Gastrocnemius medialis (tissue), 4 donors: Measurements from ENCODE around the gene PARD3. TPM values are rescaled to one million over a fixed set of nuclear protein-coding genes. Genes with fewer than 3 reads are reported as not detected.

ENCODE experiments used
- ATAC-seq, 2 donors: fragments of 150-250 bp; one replicate each; pipeline ENCODE4 v1.9.1; 2016
- DNase-seq, 2 donors: peaks; one replicate each; pipeline ENCODE4 v3.0.0-alpha.2; 2019
- H3K27ac ChIP-seq, 4 donors: fragments of 200-600 bp; sonication (generic); 1 replicate in 1 of 4; 2 replicates in 3 of 4; pipeline ENCODE4 v1.5.1; 2016 to 2018; ENCODE audit warnings: mild to moderate bottlenecking in 2 of 4, moderate library complexity in 1 of 4
- H3K27me3 ChIP-seq, 3 donors: fragments of 200-600 bp; sonication (generic) in 2 of 3; 1 replicate in 1 of 3; 2 replicates in 2 of 3; pipeline versions ENCODE4 v1.5.1 to v1.6.0; 2016 to 2019; ENCODE audit warnings: mild to moderate bottlenecking in 1 of 3, moderate library complexity in 1 of 3
- H3K36me3 ChIP-seq, 2 donors: fragments of 200-600 bp; sonication (generic) in 1 of 2; one replicate each; pipeline ENCODE4 v1.5.1; 2017 to 2018
- H3K4me1 ChIP-seq, 2 donors: fragments of 200-600 bp; sonication (generic) in 1 of 2; one replicate each; pipeline ENCODE4 v1.5.1; 2016 to 2017; ENCODE audit warnings: mild to moderate bottlenecking in 2 of 2
- H3K4me3 ChIP-seq, 4 donors: fragments of 200-600 bp; sonication (generic) in 3 of 4; 1 replicate in 1 of 4; 2 replicates in 3 of 4; pipeline ENCODE4 v1.5.1; 2016 to 2019; ENCODE audit warnings: mild to moderate bottlenecking in 2 of 4
- H3K9me3 ChIP-seq, 3 donors: fragments of 200-600 bp; sonication (generic) in 2 of 3; 1 replicate in 1 of 3; 2 replicates in 2 of 3; pipeline ENCODE4 v1.5.1; 2016 to 2019
- POLR2A ChIP-seq, 2 donors: fragments of 450-650 bp; IDR thresholded peaks; one replicate each; pipeline ENCODE4 v1.6.1; 2017; ENCODE audit warnings: antibody characterized with exemption in 2 of 2, mild to moderate bottlenecking in 2 of 2, moderate library complexity in 2 of 2
- in situ Hi-C, 4 donors: fragments of 200-750 bp; cut with MboI; loops; one replicate each; pipeline versions ENCODE4 v1.15.0 to v1.8.0; 2017; ENCODE audit warnings: low sequenced_read_pairs in 4 of 4
- intact Hi-C: fragments of 100-400 bp; cut with DNase I; formaldehyde crosslinking; loops from one replicate; pipeline ENCODE4 v1.15.1; 2023; ENCODE audit warnings: low total_unique reads
- total RNA-seq, 4 donors: library from RNA; depleted of rRNA; stranded (reverse); fragments of >200 nt; gene quantifications; one replicate each; pipeline versions ENCODE4 v1.1.0 to v1.2.3, GENCODE V29; 2016
- TF ChIP-seq, protein P1 (sequence below), 5 experiments: fragments of 450-650 bp in 3 of 5; fragments of 200-600 bp in 2 of 5; sonication (generic) in 2 of 5; IDR thresholded peaks in 4 of 5; conservative IDR thresholded peaks in 1 of 5; 1 replicate in 4 of 5; 2 replicates in 1 of 5; pipeline ENCODE4 v1.5.1; 2016 to 2019; ENCODE audit warnings: antibody characterized with exemption in 5 of 5, mild to moderate bottlenecking in 3 of 5, moderate library complexity in 3 of 5

Gene PARD3
- total RNA-seq, 4 donors from 2014 or later: 64.6 to 75.8 (median 68.3) TPM

GRCh38 chr10:34590793-34591192 lies 224.3 kb downstream of the PARD3 start:
- TF ChIP-seq POLR2A (IDR thresholded peaks at IDR 0.05): no peak
- TF ChIP-seq, protein P1, sequence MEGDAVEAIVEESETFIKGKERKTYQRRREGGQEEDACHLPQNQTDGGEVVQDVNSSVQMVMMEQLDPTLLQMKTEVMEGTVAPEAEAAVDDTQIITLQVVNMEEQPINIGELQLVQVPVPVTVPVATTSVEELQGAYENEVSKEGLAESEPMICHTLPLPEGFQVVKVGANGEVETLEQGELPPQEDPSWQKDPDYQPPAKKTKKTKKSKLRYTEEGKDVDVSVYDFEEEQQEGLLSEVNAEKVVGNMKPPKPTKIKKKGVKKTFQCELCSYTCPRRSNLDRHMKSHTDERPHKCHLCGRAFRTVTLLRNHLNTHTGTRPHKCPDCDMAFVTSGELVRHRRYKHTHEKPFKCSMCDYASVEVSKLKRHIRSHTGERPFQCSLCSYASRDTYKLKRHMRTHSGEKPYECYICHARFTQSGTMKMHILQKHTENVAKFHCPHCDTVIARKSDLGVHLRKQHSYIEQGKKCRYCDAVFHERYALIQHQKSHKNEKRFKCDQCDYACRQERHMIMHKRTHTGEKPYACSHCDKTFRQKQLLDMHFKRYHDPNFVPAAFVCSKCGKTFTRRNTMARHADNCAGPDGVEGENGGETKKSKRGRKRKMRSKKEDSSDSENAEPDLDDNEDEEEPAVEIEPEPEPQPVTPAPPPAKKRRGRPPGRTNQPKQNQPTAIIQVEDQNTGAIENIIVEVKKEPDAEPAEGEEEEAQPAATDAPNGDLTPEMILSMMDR (IDR thresholded peaks at IDR 0.05 in 4 of 5, conservative IDR thresholded peaks at IDR 0.05 in 1 of 5): no peak
- no peak for DNase-seq
- no peak overlapping the region for H3K4me3 ChIP-seq
- H3K4me1 ChIP-seq: no peaks in the 10 kb centered on the region
- H3K27me3 ChIP-seq: no peaks in the 10 kb centered on the region
- no peaks in the 10 kb centered on the region for H3K9me3 ChIP-seq
- intact Hi-C loops (no loop called here), in situ Hi-C loops (no loop called here)
- no peak overlapping the region for H3K27ac ChIP-seq
- no peak for ATAC-seq
- no peaks in the 10 kb centered on the region for H3K36me3 ChIP-seq

GRCh38 chr10:34589275-34589674 lies 225.8 kb downstream of the PARD3 start:
- intact Hi-C loops: no loop called here
- DNase-seq: no peak
- Histone ChIP-seq H3K4me3 (no peak overlapping the region), H3K9me3 (no peaks in the 10 kb centered on the region), H3K27ac (no peak overlapping the region), H3K36me3 (no peaks in the 10 kb centered on the region), H3K27me3 (no peaks in the 10 kb centered on the region), H3K4me1 (peaks cover 2 to 7% of the 10 kb centered on the region in 2 donors)
- no peak for ATAC-seq
- in situ Hi-C loops: no loop called here
- no peak for TF ChIP-seq POLR2A (IDR thresholded peaks at IDR 0.05)
- TF ChIP-seq, protein P1 (IDR thresholded peaks at IDR 0.05 in 4 of 5, conservative IDR thresholded peaks at IDR 0.05 in 1 of 5): no peak

DNA sequence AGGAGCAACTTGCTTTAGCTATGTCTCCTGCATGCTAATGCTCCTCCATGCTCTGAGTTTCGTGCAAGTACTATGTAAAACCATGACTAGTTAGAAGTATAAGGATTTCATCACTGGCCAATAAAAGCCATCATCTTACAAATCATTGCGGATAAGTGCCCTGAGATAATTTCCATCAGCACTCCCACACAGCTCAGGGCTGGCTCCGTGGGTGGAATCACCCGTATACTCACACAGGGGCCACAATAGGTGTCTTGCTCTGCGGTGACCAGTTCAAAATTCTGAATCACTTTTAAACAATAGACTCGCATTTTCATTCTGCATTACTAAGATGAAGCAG lies 227.4 kb downstream of the PARD3 start:
- in situ Hi-C loops (no loop called here), intact Hi-C loops (no loop called here)
- no peak for ATAC-seq

GRCh38 chr10:34587002-34587679 lies 228.0 kb downstream of the PARD3 start:
- DNase-seq: no peak
- peaks cover 16 to 23% of the 10 kb centered on the region in 2 donors for H3K4me1 ChIP-seq
- no peaks in the 10 kb centered on the region for H3K36me3 ChIP-seq
- TF ChIP-seq, protein P1 (IDR thresholded peaks at IDR 0.05 in 4 of 5, conservative IDR thresholded peaks at IDR 0.05 in 1 of 5): no peak
- no peak for TF ChIP-seq POLR2A (IDR thresholded peaks at IDR 0.05)
- in situ Hi-C loops (no loop called here), intact Hi-C loops (no loop called here)
- no peak overlapping the region for H3K4me3 ChIP-seq
- no peak for ATAC-seq
- no peak overlapping the region for H3K27ac ChIP-seq
- H3K27me3 ChIP-seq: no peaks in the 10 kb centered on the region
- no peaks in the 10 kb centered on the region for H3K9me3 ChIP-seq

More for the DNA sequence above, 227.4 kb downstream of the PARD3 start:
- Histone ChIP-seq H3K9me3 (no peaks in the 10 kb centered on the region), H3K4me3 (no peak overlapping the region), H3K4me1 (peaks cover 16 to 20% of the 10 kb centered on the region in 2 donors), H3K27me3 (no peaks in the 10 kb centered on the region), H3K27ac (no peak overlapping the region), H3K36me3 (no peaks in the 10 kb centered on the region)
- no peak for DNase-seq
- TF ChIP-seq POLR2A (IDR thresholded peaks at IDR 0.05): no peak
- TF ChIP-seq, protein P1 (IDR thresholded peaks at IDR 0.05 in 4 of 5, conservative IDR thresholded peaks at IDR 0.05 in 1 of 5): no peak
